Measurements from ENCODE around the gene GALNT9. TPM values are rescaled to one million over a fixed set of nuclear protein-coding genes. Genes with fewer than 3 reads are reported as not detected.

The GALNT9 gene
- total and polyA plus RNA-seq, 2 experiments from 2014 or later: 3.9 to 4.7 TPM

DNA sequence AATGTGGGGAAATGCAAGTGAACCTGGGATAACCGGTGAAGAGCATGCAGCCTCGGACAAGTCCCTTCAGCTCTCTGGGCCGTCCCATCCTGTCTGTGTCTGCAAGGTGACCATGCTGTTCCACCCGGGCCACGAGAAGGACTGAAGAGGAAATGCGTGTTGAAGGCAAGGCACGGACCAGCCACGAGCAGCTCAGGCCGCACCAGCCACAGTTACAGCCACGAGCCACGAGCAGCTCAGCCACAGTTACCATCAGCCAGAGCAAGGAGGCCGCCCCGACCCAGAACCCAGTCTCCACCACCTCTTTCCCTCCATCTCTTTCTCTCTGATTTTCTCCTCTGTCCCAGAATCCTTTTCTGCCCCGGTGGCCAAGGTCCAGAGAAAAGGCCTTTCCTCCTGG, 18.8 kb upstream of the GALNT9 start:
- Histone ChIP-seq H3K27ac (no peak overlapping the region), H4K20me1 (ENCODE audit: insufficient read depth, poor library complexity, severe bottlenecking) (no peaks in the 10 kb centered on the region), H3K9me3 (ENCODE audit: low read depth) (no peaks in the 10 kb centered on the region), H3K79me2 (no peaks in the 10 kb centered on the region), H2AFZ (no peak overlapping the region), H3K36me3 (replicated peaks; ENCODE audit: insufficient read depth, low read depth) (no peaks in the 10 kb centered on the region), H3K27me3 (no peaks in the 10 kb centered on the region), H3K4me3 (no peak overlapping the region), H3K4me2 (no peak overlapping the region), H3K4me1 (ENCODE audit: insufficient read depth) (no peaks in the 10 kb centered on the region), H3K9me2 (replicated peaks; ENCODE audit: insufficient read depth) (no peaks in the 10 kb centered on the region)
- DNase-seq (ENCODE audit: low spot score): no peak
- no peak for TF ChIP-seq EZH2phosphoT487 (IDR thresholded peaks at IDR 0.05; ENCODE audit: low read depth, severe bottlenecking, unreplicated experiment)
- TF ChIP-seq CTCF (IDR thresholded peaks at IDR 0.05; ENCODE audit: poor library complexity): no peak
- no peak for TF ChIP-seq EZH2 (IDR thresholded peaks at IDR 0.05; ENCODE audit: borderline replicate concordance)
- WGBS (ENCODE audit: low lambda C conversion rate, missing lambda C conversion rate): 95% methylated on average over 14 of the region's 14 CpGs

DNA sequence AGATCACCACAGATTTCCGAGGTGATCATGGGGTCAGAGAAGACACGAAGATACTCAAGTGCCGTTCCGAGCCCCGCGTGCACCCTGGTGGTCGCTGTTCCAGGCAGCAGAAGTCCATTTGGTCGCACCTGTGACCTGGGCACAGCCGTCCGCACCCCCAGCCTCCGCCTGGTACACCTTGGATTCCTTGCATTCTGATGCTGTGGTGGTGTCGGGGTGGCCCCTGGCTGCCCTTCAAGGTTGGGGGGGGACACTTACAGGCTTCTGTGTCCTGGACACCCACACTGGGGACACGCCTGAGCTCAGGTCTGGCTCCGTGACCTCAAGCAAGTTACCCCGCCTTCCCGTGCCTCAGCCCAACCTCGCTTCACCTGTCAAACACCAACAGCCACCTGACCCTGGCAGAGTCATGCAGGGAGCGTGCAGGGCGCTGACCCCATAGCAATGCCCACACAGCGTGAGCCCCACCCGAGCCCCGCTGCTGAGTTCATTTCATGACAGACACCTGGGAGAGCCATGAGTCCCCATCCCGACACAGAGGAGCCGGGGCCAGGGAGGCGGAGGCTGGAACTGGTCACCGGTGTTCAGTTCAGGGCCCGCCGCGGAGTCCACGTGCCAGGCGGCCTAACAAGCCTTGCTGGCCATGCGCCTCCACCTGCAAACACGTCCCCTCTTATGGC, 17.9 kb upstream of the GALNT9 start:
- no peaks in the 10 kb centered on the region for H3K4me1 ChIP-seq (ENCODE audit: insufficient read depth)
- DNase-seq (ENCODE audit: low spot score): no peak
- no peak for TF ChIP-seq CTCF (IDR thresholded peaks at IDR 0.05; ENCODE audit: poor library complexity)
- no peak for TF ChIP-seq EZH2 (IDR thresholded peaks at IDR 0.05; ENCODE audit: borderline replicate concordance)
- no peak for TF ChIP-seq EZH2phosphoT487 (IDR thresholded peaks at IDR 0.05; ENCODE audit: low read depth, severe bottlenecking, unreplicated experiment)
- no peak overlapping the region for H3K27ac ChIP-seq
- H3K36me3 ChIP-seq (replicated peaks; ENCODE audit: insufficient read depth, low read depth): no peaks in the 10 kb centered on the region
- H3K27me3 ChIP-seq: no peaks in the 10 kb centered on the region
- no peak overlapping the region for H3K4me2 ChIP-seq
- no peaks in the 10 kb centered on the region for H4K20me1 ChIP-seq (ENCODE audit: insufficient read depth, poor library complexity, severe bottlenecking)
- H3K9me2 ChIP-seq (replicated peaks; ENCODE audit: insufficient read depth): no peaks in the 10 kb centered on the region
- no peaks in the 10 kb centered on the region for H3K79me2 ChIP-seq
- no peak overlapping the region for H2AFZ ChIP-seq
- H3K4me3 ChIP-seq: no peak overlapping the region
- 85% methylated on average over 31 of the region's 33 CpGs for WGBS (ENCODE audit: low lambda C conversion rate, missing lambda C conversion rate)
- H3K9me3 ChIP-seq (ENCODE audit: low read depth): no peaks in the 10 kb centered on the region

- no peak overlapping the region for H3K4me3 ChIP-seq
- H3K79me2 ChIP-seq: no peaks in the 10 kb centered on the region
- no peak overlapping the region for H2AFZ ChIP-seq
- no peaks in the 10 kb centered on the region for H3K36me3 ChIP-seq (replicated peaks; ENCODE audit: insufficient read depth, low read depth)
- DNase-seq (ENCODE audit: low spot score): no peak
- no peaks in the 10 kb centered on the region for H3K9me3 ChIP-seq (ENCODE audit: low read depth)
- H4K20me1 ChIP-seq (ENCODE audit: insufficient read depth, poor library complexity, severe bottlenecking): no peaks in the 10 kb centered on the region
- WGBS (ENCODE audit: low lambda C conversion rate, missing lambda C conversion rate): 89% methylated on average over 20 of the region's 20 CpGs
- no peak for TF ChIP-seq CTCF (IDR thresholded peaks at IDR 0.05; ENCODE audit: poor library complexity)
- TF ChIP-seq EZH2 (IDR thresholded peaks at IDR 0.05; ENCODE audit: borderline replicate concordance): no peak
- no peak for TF ChIP-seq EZH2phosphoT487 (IDR thresholded peaks at IDR 0.05; ENCODE audit: low read depth, severe bottlenecking, unreplicated experiment)
- no peaks in the 10 kb centered on the region for H3K9me2 ChIP-seq (replicated peaks; ENCODE audit: insufficient read depth)
- H3K27me3 ChIP-seq: no peaks in the 10 kb centered on the region
- no peaks in the 10 kb centered on the region for H3K4me1 ChIP-seq (ENCODE audit: insufficient read depth)
- H3K27ac ChIP-seq: no peak overlapping the region
- no peak overlapping the region for H3K4me2 ChIP-seq
These were observed 17.2 kb upstream of the GALNT9 start for GRCh38 chr12:132346471-132347175.

All from hepatocyte (in vitro differentiated cells).